GOT3 (cell line): ENCODE data around the gene MYCL.
"Not testable (repeated sequence)": the region's sequence is repeated elsewhere in the genome, so short reads cannot be mapped to it uniquely, and the experiment has no call there.

ENCODE experiments used
- DNase-seq: peaks from one replicate; lab custom pipeline; 2025; ENCODE audit warnings: mixed read lengths; lab: John Stamatoyannopoulos, UW

The MYCL gene

DNA sequence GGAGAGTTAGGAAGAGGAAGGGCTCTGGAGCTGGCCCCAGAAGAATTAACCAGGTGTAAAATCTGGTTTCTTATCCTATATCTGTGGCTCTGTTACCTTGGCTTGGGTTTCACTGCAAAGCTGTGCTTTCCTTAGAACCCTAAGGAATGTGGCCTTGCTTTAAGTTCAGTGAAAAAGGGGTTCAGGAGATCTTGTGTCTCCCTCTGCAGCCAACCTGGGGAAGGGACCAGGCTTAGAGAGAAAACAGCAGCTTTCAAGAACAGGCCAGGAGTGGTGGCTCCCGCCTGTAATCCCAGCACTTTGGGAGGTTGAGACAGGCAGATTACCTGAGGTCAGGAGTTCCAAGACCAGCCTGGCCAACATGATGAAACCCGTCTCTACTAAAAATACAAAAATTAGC, 16.1 kb upstream of the MYCL start:
- DNase-seq: no peak

DNA sequence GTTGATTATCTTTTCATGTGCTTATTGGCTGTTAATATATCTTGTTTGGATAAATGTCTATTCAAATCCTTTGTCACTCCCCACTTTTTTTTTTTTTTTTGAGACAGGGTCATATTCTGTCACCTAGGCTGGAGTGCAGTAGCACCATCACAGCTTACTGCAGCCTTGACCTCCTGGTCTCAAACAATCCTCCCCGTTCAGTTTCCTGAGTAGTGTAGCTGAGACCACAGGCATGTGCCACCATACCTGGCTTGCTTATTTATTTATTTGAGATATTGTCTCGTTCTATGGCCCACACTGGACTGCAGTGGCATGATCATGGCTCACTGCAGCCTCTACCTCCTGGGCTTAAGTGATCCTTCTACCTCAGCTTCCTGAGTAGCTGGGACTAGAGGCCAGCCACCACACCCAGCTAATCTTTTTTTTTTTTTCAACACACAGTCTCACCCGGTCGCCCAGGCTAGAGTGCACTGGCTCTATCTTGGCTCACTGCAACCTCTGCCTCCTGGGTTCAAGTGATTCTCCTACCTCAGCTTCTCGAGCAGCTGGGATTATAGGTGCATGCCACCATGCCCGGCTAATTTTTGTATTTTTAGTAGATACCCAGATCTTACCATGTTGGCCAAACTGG, 13.9 kb upstream of the MYCL start:
- DNase-seq: no peak

DNA sequence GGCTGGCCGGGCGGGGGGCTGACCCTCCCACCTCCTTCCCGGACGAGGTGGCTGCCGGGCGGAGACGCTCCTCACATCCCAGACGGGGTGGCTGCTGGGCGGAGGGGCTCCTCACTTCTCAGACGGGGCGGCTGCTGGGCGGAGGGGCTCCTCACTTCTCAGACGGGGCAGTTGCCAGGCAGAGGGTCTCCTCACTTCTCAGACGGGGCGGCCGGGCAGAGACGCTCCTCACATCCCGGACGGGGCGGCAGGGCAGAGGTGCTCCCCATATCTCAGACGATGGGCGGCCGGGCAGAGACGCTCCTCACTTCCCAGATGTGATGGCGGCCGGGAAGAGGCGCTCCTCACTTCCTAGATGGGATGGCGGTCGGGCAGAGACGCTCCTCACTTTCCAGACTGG, 11.4 kb upstream of the MYCL start:
- not testable (repeated sequence) for DNase-seq

DNA sequence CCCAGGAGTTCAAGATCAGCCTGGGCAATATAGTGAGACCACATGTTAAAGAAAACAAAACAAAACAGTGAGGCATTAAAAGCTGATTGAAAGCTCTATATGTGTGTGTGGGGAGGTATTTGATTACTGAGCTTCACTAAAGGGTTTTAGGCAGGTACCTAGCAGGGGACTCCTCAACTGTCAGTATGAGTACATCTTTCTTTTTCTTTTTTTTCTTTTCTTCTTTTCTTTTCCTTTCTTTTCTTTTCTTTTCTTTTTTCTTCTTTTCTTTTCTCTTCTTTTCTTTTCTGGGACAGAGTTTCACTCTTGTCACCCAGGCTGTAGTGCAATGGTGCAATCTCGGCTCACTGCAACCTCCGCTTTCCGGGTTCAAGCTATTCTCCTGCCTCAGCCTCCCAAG, 8.5 kb upstream of the MYCL start:
- DNase-seq: no peak

DNA sequence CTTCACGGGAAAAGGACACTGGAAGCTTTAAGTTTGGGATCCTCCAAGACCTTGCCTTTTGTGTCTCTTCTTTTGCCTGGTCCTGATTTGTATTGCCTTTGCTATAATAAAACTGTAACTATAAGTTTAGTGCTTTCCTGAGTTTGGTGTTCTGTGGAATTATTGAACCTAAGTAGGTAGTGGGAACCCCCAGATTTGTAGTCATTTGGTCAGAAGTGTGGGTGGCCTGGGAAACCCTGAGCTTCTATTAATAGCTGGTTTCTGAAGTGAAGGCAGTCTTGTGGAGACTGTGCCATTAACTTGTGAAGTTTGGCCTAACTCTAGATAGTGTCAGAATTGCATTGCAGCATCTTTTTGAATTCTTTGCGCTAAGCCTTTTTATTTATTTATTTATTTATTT, 6.8 kb upstream of the MYCL start:
- no peak for DNase-seq

DNA sequence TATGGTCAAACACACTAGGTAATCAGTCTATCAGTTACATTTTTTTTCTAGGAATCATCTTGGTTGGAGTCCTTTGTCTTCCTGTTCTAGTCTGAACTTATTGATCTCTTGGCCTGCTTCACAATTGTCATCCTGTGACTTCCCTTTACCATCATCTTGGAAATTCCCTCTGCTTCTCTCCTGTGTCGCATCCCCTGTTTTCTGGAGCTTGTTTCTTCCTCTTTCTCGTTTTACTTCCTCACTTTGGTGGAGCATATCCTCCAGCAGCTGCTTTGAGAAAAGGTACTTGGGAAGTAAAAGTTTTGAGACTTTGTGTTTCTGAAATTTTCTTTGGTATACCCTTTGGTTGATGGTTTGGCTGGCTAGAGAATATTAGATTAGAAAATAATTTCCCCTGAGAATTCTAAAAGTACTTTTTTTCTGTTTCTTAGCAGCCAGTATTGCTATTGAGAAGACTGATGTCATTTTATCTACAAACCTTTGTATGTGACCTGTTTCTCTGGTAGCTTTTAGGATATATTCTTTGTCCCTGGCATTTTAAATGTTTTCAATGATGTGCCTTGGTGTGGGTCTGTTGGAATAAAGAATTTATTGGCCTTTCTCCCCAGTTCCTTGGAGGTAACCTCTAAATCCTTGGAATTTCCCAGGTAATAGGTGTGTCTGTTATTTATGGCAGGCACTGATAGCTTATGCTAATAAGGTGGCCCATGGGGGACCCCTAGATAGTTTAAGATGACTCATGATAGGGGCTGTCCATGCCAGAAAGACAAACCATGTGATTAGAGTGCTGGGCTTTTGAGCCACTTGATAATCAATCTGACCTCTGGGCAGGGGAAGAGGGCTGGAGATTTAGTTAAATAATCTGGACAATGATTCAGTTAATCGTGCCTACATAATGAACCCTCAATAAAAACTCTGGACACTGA, 6.1 kb upstream of the MYCL start:
- DNase-seq: no peak

DNA sequence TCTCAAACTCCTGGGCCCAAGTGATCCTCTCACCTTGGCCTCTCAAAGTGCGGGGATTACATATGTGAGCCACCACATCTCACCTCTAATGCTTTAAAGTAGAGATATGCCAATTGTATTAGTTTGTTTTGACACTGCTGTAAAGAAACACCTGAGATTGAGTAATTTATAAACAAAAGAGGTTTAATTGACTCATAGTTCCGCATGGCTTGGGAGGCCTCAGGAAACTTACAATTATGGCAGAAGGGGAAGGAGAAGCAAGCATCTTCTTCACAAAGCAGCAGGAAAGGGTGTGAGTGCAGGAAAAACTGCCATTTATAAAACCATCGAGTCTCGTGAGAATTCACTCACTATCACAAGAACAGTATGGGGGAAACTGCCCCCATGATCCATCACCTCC, 3.5 kb upstream of the MYCL start:
- no peak for DNase-seq

DNA sequence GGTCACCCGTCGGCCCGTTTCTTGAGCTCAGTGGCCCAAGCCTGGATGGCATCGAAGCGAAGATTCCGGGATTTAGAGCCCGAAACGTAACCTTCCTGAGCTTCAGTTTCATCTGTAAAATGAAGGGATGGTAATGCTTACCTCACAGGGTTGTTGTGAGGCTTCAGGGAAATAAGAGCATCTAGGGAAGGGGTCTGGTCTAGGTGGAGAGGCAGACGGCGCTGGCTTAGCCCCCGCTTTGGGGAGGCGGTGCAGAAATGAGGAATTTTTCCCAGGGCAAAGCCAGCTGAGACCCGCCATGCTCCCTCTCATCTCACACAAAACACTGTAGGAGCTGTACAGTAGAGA, 717 bp upstream of the MYCL start:
- no peak for DNase-seq

DNA sequence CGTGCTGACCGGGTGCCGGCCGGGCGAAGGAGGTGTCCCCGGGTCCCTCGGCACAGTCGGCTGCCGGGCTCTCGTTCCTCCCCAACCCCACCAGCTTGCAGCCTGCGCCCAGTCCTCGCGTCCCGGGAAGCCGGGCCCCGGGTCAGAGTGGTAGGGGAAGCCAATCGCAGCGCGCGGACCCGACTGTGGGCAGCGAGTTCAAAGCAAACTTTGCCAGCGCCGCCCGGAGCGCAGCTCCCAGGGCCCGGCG, 328 bp downstream of the MYCL start:
- no peak for DNase-seq

DNA sequence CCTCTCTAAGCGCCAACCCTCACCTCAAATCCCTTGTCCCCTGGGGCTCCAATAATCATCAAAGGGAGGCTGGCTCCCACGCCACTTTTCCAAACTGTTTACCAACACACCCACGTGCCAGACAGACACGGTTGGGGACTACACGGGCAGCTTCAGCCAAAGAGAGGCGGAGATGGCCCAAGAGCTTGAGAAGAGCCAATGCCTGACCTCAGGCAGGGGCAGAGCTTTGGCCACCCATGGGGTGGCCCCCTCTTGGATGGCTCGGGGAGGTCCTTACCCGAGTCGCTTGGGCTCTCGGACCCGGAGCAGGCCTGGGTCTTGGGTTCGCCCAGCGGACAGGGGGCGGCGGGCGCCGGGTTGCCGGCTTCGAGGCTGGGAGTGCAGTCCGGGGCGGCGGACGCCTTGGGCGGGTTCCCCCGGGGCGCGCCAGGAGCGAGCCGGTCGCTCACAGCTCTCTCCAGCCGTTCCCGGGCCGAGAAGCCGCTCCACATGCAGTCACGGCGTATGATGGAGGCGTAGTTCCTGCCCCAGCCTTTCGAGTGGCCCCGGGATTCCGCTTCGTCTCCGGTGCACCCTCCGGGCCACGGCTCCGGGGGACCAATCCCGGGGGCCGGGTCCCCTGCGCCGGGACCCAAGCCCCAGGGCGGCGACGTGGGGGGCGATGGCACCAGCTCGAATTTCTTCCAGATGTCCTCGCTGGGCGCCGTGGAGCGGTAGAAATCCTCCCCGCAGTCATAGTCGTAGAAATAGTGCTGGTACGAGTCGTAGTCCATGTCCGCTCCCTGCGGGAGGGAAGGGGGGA, 854 bp downstream of the MYCL start:
- no peak for DNase-seq

DNA sequence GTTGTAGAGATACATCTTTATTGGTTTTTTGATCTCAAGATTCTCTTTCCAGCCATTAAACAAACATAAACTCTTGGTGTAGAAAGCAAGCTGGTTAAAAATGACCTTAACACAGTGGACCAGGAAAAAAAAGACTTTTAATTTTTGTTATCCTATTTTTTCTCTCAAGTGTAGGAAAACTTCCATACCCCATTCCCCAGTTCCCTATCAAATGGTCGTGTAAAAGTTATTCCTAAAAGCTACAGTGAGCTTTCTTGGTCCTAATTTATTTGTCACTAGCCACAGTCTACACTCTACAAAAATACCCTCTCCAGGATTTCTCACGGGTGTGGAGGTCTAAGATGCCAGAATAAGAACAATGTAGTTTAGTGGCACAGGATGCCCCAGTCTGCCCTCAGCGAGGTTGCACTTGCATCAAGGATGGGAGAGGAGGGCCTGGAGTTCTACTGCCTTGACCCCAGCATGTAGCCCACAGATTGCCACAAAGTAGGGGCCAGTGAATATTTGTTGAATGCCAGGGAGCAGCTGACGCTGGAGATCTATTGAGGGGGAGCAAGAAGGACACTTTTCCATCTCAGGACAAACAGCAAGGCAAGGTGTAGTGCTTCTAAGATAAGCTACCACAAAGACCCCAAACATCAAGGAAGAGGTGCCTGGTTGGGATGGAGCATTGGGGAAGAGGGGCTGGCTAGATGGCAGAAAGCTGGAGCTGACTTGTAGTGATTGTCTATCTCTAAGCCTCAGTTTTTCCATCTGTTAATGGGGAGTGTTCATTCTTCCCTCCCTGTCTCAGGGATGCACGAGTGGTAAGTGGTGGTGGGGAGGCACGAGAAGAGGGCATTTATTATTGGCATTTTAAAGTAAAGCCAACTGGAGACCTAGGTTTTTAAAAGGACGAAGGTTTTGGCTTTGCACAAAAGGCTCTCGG, 1.8 kb downstream of the MYCL start:
- no peak for DNase-seq

DNA sequence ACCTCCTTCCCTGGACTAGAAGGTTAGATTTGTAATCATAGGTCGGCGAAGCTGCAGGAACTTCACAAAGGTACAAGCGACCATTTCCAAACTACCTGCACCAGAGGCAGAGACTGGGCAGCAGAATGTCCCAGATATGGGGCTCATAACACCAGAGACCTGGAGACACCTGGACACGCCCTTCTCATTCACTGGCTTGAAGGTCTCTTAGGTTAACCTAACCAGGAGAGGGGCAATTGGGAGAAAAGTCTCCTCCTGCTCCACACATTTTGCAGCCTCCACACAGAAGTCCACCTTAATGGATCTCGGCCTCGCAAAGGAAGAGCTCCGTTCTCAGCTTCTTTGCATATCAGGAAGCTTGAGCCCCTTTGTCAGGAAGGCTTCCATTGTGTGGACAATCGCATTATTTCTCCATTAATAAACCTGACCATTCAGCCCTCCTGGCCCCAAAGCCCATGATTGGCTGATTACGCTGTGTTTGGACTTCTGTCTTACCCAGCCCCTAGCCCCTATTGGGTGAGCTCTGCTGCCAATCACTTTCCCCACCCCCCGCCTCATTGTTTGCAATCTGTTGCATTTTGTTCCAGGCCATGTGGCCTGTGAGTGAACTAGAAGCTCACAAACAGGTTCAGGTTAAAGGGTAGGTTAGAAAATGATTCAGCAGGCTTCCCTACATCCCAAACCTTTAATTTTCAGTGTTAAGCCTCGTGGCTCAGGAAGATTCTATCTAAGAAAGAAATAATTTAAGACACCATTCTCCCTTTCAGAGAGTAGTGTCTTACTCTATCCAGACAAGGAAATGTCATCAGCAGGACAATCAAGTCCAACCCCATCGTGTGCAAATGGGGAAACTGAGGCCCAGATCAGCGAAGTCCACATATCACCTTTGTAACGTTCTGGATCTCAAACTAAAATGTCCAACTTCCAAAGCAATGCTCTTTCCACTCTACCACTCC, 2.8 kb downstream of the MYCL start:
- no peak for DNase-seq

DNA sequence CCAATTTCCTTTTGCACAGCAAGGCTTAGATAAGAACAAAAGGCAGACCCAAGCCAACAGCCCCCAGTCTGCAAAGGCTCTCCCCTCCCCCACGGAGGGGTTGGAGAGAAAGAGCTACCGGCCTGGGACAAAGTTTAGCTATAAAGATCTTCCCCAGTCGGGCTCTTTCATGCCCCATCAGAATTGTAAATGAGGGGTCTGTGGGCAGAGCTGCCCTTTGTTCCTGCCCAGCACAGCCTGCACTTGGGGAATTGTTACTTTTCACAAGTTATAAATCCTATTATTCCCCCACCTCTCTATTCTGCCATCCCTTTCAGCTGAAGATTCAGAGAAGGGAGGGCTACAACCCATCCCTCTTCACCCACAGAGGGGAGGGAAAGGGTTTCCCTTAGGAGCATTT, 3.5 kb downstream of the MYCL start:
- DNase-seq: no peak

DNA sequence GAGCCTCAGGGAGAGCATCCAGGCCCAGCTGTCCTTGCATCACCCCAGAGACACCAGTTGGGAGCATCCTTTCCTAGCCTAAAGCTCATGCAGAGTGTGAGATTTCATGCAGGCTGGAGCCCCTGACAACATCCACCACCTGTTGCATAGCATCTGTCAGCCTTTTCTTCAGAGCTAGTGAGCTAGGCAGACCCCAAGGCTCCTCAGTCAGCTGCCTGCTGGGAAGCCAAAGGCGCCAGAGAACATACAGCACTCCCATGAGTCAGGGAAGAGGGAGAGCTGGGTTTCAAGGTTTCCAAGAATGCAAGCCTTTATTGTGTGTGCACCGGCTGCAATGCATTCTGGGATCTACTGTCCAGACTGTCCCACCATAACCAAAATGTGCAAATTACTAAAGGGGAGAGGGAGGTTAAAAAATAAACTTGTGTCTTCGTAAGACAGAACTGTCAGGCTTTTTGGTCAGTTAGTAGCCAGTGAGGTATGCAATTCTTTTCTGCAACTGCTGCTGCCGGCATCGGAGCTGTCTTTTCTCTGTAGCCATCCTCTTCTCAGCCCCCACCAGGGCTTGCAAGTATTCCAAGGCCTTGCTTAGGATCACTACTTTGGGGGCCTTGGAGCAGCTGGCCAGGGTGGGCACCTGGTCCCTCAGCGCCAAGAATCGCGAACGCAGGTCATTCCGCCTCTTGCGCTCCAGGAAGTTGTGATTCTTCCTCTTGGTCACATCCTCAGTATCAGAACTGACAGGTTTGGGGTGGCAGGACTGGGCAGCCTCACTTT, 4.6 kb downstream of the MYCL start:
- no peak for DNase-seq

DNA sequence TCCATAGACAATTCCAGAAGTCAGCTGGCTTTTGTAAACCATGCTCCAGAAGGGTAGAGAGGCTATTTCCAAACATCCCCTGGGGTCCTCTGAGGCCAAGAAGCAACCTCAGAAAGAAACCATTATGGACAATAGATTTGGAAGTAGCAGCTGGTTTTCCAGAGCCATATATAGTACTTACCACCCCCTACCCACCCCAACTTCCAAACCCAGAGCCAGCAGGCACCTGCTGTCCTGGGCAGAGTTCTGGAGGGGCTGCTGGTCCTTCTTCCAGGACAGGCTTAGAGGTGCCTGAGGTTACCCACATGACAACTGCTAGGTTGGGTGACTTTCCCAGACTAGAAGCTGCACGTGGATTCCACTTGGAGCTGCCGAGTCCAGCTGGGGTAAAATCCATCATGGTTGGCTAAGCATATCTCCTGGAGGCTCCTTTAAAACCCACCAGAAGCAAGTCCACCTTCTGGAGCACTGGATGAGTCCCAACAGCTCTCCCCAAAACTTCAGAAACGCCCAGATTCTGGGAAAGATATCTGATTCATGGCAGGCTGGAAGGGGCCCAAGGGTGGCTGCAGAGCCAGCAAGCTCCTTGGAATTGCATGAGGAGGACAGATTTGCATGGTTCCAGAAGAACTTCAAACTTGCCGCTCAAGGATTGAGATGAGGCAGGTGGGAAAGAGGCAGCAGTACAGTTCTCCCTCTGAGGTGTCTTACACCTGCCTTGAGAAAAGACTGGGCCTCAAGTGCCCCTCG, 5.8 kb downstream of the MYCL start:
- DNase-seq: no peak

DNA sequence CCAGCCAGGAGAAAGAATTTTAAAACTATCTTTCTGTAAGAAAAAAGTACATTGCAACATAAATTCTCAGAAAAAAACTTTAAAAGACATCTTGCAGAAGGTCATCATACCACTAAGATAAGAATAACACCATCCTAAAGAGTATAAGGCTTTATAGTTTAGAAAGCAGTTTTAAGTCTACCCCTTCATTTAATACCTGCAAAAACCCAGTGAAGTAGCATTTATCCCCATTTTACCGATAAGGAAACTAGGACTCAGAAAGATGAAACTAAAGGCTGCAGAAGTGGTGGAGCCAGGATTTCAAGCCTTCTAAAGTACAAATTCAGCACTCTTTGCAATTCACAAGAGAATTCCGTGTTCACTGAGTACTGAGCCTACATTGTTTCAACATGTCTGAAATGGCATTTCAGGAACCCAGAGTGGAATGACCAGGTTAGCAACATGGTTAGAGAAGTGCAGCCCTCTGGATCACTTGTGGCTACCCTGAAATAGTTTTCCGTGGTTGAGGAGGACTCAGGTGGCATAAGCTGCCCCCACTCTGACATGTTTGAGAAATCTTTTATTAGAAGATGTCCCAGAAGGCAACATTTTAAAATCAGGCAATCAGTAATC, 6.7 kb downstream of the MYCL start:
- no peak for DNase-seq

DNA sequence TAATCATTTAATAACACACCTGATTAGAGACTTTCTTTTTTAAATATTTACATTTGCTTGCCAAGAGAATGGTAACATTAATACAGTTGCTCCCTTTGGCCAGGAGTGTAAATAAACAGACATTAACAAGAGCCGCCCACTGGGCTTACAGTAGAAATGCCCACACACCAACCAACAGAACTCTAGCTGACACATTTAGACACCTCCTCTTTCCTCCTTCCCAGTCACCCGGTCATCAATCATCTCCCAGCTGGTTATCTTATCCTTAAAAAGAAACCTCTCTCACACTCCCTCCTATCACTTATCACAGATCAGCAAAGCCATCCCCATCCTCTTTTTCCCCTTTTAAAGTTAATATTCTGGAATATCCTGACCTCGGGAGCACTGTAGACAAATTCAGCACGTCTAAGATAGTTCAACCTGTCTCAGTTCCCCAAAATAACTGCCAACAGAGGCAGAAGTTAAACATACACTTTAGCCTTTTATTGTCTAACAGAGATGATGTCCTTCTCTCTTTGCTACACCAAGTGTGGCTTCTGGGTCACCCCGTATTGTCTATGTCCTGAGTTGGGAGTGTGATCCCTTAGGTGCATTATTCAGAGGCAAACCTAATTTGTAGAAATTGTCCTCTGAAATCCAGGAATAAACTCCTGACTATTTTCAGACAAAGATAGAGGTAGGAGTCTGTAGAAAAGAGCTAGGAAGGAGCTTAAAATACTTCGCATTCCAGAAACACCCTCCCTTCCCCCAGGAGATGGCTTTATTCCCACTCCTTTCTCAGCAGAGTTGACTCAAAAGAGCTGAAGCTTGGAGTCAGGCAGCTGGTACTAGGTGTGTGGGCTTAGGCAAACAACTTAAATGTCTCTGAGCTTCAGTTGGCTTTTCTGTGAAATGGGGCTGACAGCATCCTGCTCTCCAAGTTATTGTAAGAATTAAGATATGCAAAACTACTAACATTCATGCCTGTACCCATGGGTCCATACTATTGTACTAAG, 8.8 kb downstream of the MYCL start:
- no peak for DNase-seq

DNA sequence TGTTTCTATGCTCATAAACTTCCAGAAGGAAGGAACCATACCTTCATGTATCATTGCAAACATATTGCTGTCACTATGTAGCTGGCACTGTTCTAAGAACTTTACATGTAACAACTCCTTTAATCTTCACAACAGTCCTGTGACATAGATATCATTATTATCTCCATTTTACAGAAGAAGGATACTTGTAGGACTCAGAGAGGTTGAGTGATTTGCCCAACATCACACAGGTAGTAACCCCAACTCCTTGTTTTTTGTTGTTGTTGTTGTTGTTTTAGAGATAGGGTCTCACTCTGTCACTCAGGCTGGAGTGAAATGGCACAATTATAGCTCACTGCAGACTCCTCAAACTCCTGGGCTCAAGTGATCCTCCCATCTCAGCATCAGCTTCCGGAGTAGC, 10.8 kb downstream of the MYCL start:
- DNase-seq: no peak
